B cell (primary cell): ENCODE data around the gene IFI30. TPM values are rescaled to one million over a fixed set of nuclear protein-coding genes. Genes with fewer than 3 reads are reported as not detected.

Experiments used
- ATAC-seq: fragments of 200-7000 bp; cut with Tn5 transposase; one replicate; pipeline ENCODE4 v1.10.0; 2021; ENCODE audit warnings: low read depth, mild to moderate bottlenecking, moderate number of reproducible peaks, moderate library complexity
- CTCF ChIA-PET: fragments of 350-600 bp; sonication (Branson Sonifier 250); formaldehyde crosslinking; loops from one replicate; lab custom pipeline; 2021; ENCODE audit warnings: antibody characterized with exemption, inconsistent platforms; lab: Charles Lee
- POLR2A ChIA-PET: fragments of 350-600 bp; sonication (Branson Sonifier 250); formaldehyde crosslinking; loops from one replicate; lab custom pipeline; 2021; ENCODE audit warnings: antibody characterized with exemption; lab: Charles Lee
- DNase-seq: peaks from one replicate; pipeline ENCODE4 v3.0.0; 2013
- H2AFZ ChIP-seq: 2 replicates; pipeline ENCODE4 v1.6.1; 2012; ENCODE audit warnings: mild to moderate bottlenecking, low read depth, low read length; ENCODE audit not compliant: insufficient read depth, poor library complexity, severe bottlenecking
- H3K27ac ChIP-seq, 2 donors: 1 replicate in 1 of 2; 2 replicates in 1 of 2; pipeline ENCODE4 v1.5.1; 2012 to 2013; ENCODE audit warnings: low read length in 2 of 2, mild to moderate bottlenecking in 2 of 2, moderate library complexity in 1 of 2
- H3K27me3 ChIP-seq, 4 experiments: fragments of 200-600 bp in 1 of 4; sonication (generic) in 1 of 4; replicated peaks in 1 of 4; 1 replicate in 2 of 4; 2 replicates in 2 of 4; pipeline versions ENCODE4 v1.6.1 to v1.7.0; 2013 to 2016; ENCODE audit warnings: low read length in 3 of 4, mild to moderate bottlenecking in 2 of 4, mixed read lengths in 1 of 4, moderate library complexity in 1 of 4; ENCODE audit not compliant: insufficient read depth in 4 of 4, control insufficient read depth in 3 of 4; ENCODE audit errors: control extremely low read depth in 1 of 4
- H3K36me3 ChIP-seq, 2 experiments: replicated peaks in 1 of 2; 1 replicate in 1 of 2; 2 replicates in 1 of 2; pipeline versions ENCODE4 v1.6.1 to v1.7.1; 2013; ENCODE audit warnings: low read length in 1 of 2; ENCODE audit not compliant: insufficient read depth in 2 of 2, control insufficient read depth in 1 of 2; ENCODE audit errors: control extremely low read depth in 1 of 2, extremely low read depth in 1 of 2
- H3K4me1 ChIP-seq, 2 donors: fragments of 200-600 bp in 1 of 2; sonication (generic) in 1 of 2; 1 replicate in 1 of 2; 2 replicates in 1 of 2; pipeline versions ENCODE4 v1.5.1 to v1.6.1; 2013 to 2017; ENCODE audit warnings: low read length in 2 of 2; ENCODE audit not compliant: control insufficient read depth in 2 of 2, insufficient read depth in 2 of 2
- H3K4me2 ChIP-seq: replicated peaks from 2 replicates; pipeline ENCODE3; 2012; ENCODE audit warnings: mild to moderate bottlenecking, low read depth, low read length; ENCODE audit not compliant: poor library complexity, severe bottlenecking
- H3K4me3 ChIP-seq, 5 experiments: fragments of 200-600 bp in 1 of 5; sonication (generic) in 1 of 5; 1 replicate in 3 of 5; 2 replicates in 2 of 5; pipeline versions ENCODE4 v1.5.1 to v1.7.0; 2011 to 2016; ENCODE audit warnings: low read length in 4 of 5, mild to moderate bottlenecking in 4 of 5, low read depth in 2 of 5, control low read depth in 1 of 5, moderate library complexity in 1 of 5; ENCODE audit not compliant: insufficient read depth in 1 of 5; ENCODE audit errors: control extremely low read depth in 1 of 5, extremely low read depth in 1 of 5
- H3K79me2 ChIP-seq: fragments of 200-600 bp; sonication (generic); one replicate; pipeline ENCODE4 v1.6.0; 2016; ENCODE audit warnings: low read length; ENCODE audit not compliant: control insufficient read depth, insufficient read depth
- H3K9ac ChIP-seq: fragments of 200-600 bp; sonication (generic); 2 replicates; pipeline ENCODE4 v1.6.1; 2017; ENCODE audit warnings: mild to moderate bottlenecking, low read length, moderate library complexity
- H3K9me3 ChIP-seq, 3 donors: one replicate each; pipeline versions ENCODE4 v1.6.1 to v1.7.1; 2013; ENCODE audit warnings: low read length in 2 of 3; ENCODE audit not compliant: control insufficient read depth in 2 of 3, insufficient read depth in 1 of 3; ENCODE audit errors: control extremely low read depth in 1 of 3
- H4K20me1 ChIP-seq: 2 replicates; pipeline ENCODE4 v1.6.0; 2012; ENCODE audit warnings: mild to moderate bottlenecking, low read length; ENCODE audit not compliant: insufficient read depth, control insufficient read depth, poor library complexity, severe bottlenecking
- H3K27ac Mint-ChIP-seq: one replicate; pipeline ENCODE4 v1.8.0; 2021; ENCODE audit warnings: mixed read lengths
- H3K27me3 Mint-ChIP-seq: one replicate; pipeline ENCODE4 v1.8.0; 2021; ENCODE audit warnings: mixed read lengths
- H3K4me1 Mint-ChIP-seq: one replicate; pipeline ENCODE4 v1.8.0; 2021; ENCODE audit warnings: mixed read lengths
- H3K4me3 Mint-ChIP-seq: one replicate; pipeline ENCODE4 v1.8.0; 2021; ENCODE audit warnings: mixed read lengths
- H3K9me3 Mint-ChIP-seq: one replicate; pipeline ENCODE4 v1.8.0; 2022; ENCODE audit warnings: mixed read lengths; ENCODE audit not compliant: insufficient read depth
- CTCF ChIP-seq: fragments of 200-600 bp; IDR thresholded peaks from one replicate; pipeline ENCODE4 v1.8.0; 2022; ENCODE audit warnings: antibody characterized with exemption, mild to moderate bottlenecking
- EZH2 ChIP-seq: IDR thresholded peaks from 2 replicates; pipeline ENCODE4 v1.6.1; 2012; ENCODE audit warnings: borderline replicate concordance, low read depth, mild to moderate bottlenecking, moderate library complexity, low read length; ENCODE audit not compliant: insufficient read depth, poor library complexity, severe bottlenecking
- WGBS: methylation state at CpG from one replicate; pipeline ENCODE4 v1.1.5; 2013; ENCODE audit warnings: missing lambda C conversion rate; ENCODE audit not compliant: insufficient coverage; 5-methylcytosine and 5-hydroxymethylcytosine counted together
- intact Hi-C: fragments of 100-400 bp; cut with micrococcal nuclease; formaldehyde crosslinking; loops from one replicate; pipeline ENCODE4 v1.10.0; 2022
- polyA plus RNA-seq: library from polyadenylated mRNA; depleted of rRNA; stranded (reverse); fragments of >200 nt; gene quantifications from 2 replicates; pipeline ENCODE4 v1.2.3, GENCODE V29; 2012
- total RNA-seq, 2 donors: library from RNA; stranded (reverse); fragments of 120-200 nt in 1 of 2; gene quantifications; 1 replicate in 1 of 2; 2 replicates in 1 of 2; pipeline versions ENCODE4 v1.2.3 to v1.2.4, GENCODE V29; 2013 to 2022

The IFI30 gene
- total and polyA plus RNA-seq, 2 donors (not counting 1 experiment from before 2014, with no cell fraction given): 171 to 222 TPM

- TF ChIP-seq EZH2 (no peak), CTCF (no peak)
- peak overlapping the region; percentile 87 for H3K4me3 Mint-ChIP-seq
- H3K27ac ChIP-seq: peak overlapping the region; percentile 97 to 99
- POLR2A ChIA-PET: interaction anchor here (0.6 to 2.5 kb wide), 17 partner anchors 9 to 423 kb away, joined by 3 to 19 read pairs (median 5); partner anchors contain the start of genes JUND, MPV17L2, PIK3R2 and RAB3A
- peaks cover 19% of the 10 kb centered on the region for H3K79me2 ChIP-seq
- ATAC-seq (peak; percentile 8), DNase-seq (peak; percentile 77)
- peaks cover 0 to 14% (median 0%) of the 10 kb centered on the region in 3 donors for H3K9me3 ChIP-seq
- H3K4me1 Mint-ChIP-seq: peaks cover 72% of the 10 kb centered on the region
- no peaks in the 10 kb centered on the region for H3K27me3 Mint-ChIP-seq
- H3K9me3 Mint-ChIP-seq: no peaks in the 10 kb centered on the region
- H3K27ac Mint-ChIP-seq: peak overlapping the region; percentile 98
- intact Hi-C loops: loop anchor here (5.0 kb wide), 2 partner anchors 73 to 148 kb away; partner anchors contain the start of gene MAST3
- peak overlapping the region in 3 of 5 experiments; percentile 0 to 43 (median 11) for H3K4me3 ChIP-seq
- peak overlapping the region; percentile 83 for H3K4me2 ChIP-seq
- CTCF ChIA-PET: interaction anchor here (0.9 to 2.4 kb wide), 14 partner anchors 10 to 169 kb away, joined by 3 to 28 read pairs (median 4); partner anchors contain the start of gene MPV17L2
- H3K27me3 ChIP-seq: no peaks in the 10 kb centered on the region
- 39% methylated on average over 9 of the region's 16 CpGs for WGBS
- peak overlapping the region; percentile 27 for H2AFZ ChIP-seq
- H4K20me1 ChIP-seq: peaks cover 21% of the 10 kb centered on the region
- peak overlapping the region; percentile 24 for H3K9ac ChIP-seq
- peaks cover 1 to 22% of the 10 kb centered on the region in 2 experiments for H3K36me3 ChIP-seq
- peaks cover 64 to 79% of the 10 kb centered on the region in 2 donors for H3K4me1 ChIP-seq
These were observed 2.8 kb upstream of the IFI30 start for GRCh38 chr19:18170714-18171255.
